Stimulated activated memory B cell treated with anti-CD40 and anti-IgM and Interleukin-4, amounts not matched to agents 10 μg/mL and 1 μg/mL and 100 μg/mL, for 72 hours (primary cell): ENCODE data around the gene CD151.

Source experiments
- ATAC-seq: fragments of 150-1000 bp; cut with Tn5 transposase; 2 replicates; pipeline ENCODE4 v1.10.0; 2021
- H3K27ac Mint-ChIP-seq: one replicate; pipeline ENCODE4 v1.8.0; 2022; ENCODE audit warnings: mild to moderate bottlenecking, mixed read lengths
- H3K27me3 Mint-ChIP-seq: one replicate; pipeline ENCODE4 v1.8.0; 2022; ENCODE audit warnings: mixed read lengths
- H3K36me3 Mint-ChIP-seq: one replicate; pipeline ENCODE4 v1.8.0; 2022; ENCODE audit warnings: mixed read lengths
- H3K4me1 Mint-ChIP-seq: one replicate; pipeline ENCODE4 v1.8.0; 2022; ENCODE audit warnings: mixed read lengths
- H3K4me3 Mint-ChIP-seq: one replicate; pipeline ENCODE4 v1.8.0; 2022; ENCODE audit warnings: mild to moderate bottlenecking, moderate library complexity, mixed read lengths
- H3K9me3 Mint-ChIP-seq: one replicate; pipeline ENCODE4 v1.8.0; 2022; ENCODE audit warnings: mixed read lengths

Gene CD151

GRCh38 chr11:794013-794765 is 38.6 kb upstream of the CD151 start:
- Mint-ChIP-seq H3K4me1 (peaks cover 22% of the 10 kb centered on the region), H3K9me3 (no peaks in the 10 kb centered on the region), H3K36me3 (peaks cover 32% of the 10 kb centered on the region), H3K4me3 (peak overlapping the region; percentile 5), H3K27me3 (peaks cover 11% of the 10 kb centered on the region), H3K27ac (no peak overlapping the region)
- no peak for ATAC-seq

- Mint-ChIP-seq H3K4me3 (peak overlapping the region; percentile 88), H3K27ac (no peak overlapping the region), H3K9me3 (no peaks in the 10 kb centered on the region), H3K36me3 (peaks cover 32% of the 10 kb centered on the region), H3K4me1 (peaks cover 17% of the 10 kb centered on the region), H3K27me3 (peaks cover 10% of the 10 kb centered on the region)
- no peak for ATAC-seq
Measured at GRCh38 chr11:794766-795633, 37.8 kb upstream of the CD151 start.

GRCh38 chr11:795634-796564 is 36.9 kb upstream of the CD151 start:
- peak overlapping the region; percentile 87 for H3K27ac Mint-ChIP-seq
- H3K27me3 Mint-ChIP-seq: peaks cover 3% of the 10 kb centered on the region
- H3K4me1 Mint-ChIP-seq: peaks cover 17% of the 10 kb centered on the region
- peak; percentile 62 for ATAC-seq
- peaks cover 26% of the 10 kb centered on the region for H3K36me3 Mint-ChIP-seq
- H3K4me3 Mint-ChIP-seq: peak overlapping the region; percentile 88
- H3K9me3 Mint-ChIP-seq: no peaks in the 10 kb centered on the region

GRCh38 chr11:796565-797295 is 36.0 kb upstream of the CD151 start:
- Mint-ChIP-seq H3K27me3 (no peaks in the 10 kb centered on the region), H3K4me1 (peaks cover 17% of the 10 kb centered on the region), H3K27ac (peak overlapping the region; percentile 87), H3K4me3 (peak overlapping the region; percentile 88), H3K36me3 (peaks cover 26% of the 10 kb centered on the region), H3K9me3 (no peaks in the 10 kb centered on the region)
- no peak for ATAC-seq

- Mint-ChIP-seq H3K9me3 (no peaks in the 10 kb centered on the region), H3K4me1 (peaks cover 17% of the 10 kb centered on the region), H3K27me3 (no peaks in the 10 kb centered on the region), H3K36me3 (peaks cover 21% of the 10 kb centered on the region), H3K27ac (peak overlapping the region; percentile 87), H3K4me3 (peak overlapping the region; percentile 88)
- peak; percentile 78 for ATAC-seq
Measured at GRCh38 chr11:797296-798092, 35.3 kb upstream of the CD151 start.

- peak within 1 kb of the TSS; percentile 88 for H3K4me3 Mint-ChIP-seq
- peak within 1 kb of the TSS; percentile 87 for H3K27ac Mint-ChIP-seq
- ATAC-seq: peak; percentile 84
- peaks cover 15% of the 10 kb centered on the region for H3K36me3 Mint-ChIP-seq
- no peaks in the 10 kb centered on the region for H3K9me3 Mint-ChIP-seq
- H3K4me1 Mint-ChIP-seq: peaks cover 17% of the 10 kb centered on the region
- no peaks in the 10 kb centered on the region for H3K27me3 Mint-ChIP-seq
Measured at GRCh38 chr11:798093-798713, 34.5 kb upstream of the CD151 start, which contains the start of gene SLC25A22. TSS of gene SLC25A22 (minus strand) at chr11:798281. CDS start at chr11:795006, 3,275 bp downstream.

GRCh38 chr11:799641-800316 is 33.0 kb upstream of the CD151 start:
- H3K9me3 Mint-ChIP-seq: no peaks in the 10 kb centered on the region
- no peak overlapping the region for H3K27ac Mint-ChIP-seq
- no peak for ATAC-seq
- peaks cover 25% of the 10 kb centered on the region for H3K4me1 Mint-ChIP-seq
- peaks cover 6% of the 10 kb centered on the region for H3K36me3 Mint-ChIP-seq
- no peaks in the 10 kb centered on the region for H3K27me3 Mint-ChIP-seq
- H3K4me3 Mint-ChIP-seq: no peak overlapping the region

GRCh38 chr11:800473-800872 is 32.3 kb upstream of the CD151 start:
- no peak for ATAC-seq
- H3K27me3 Mint-ChIP-seq: no peaks in the 10 kb centered on the region
- peaks cover 25% of the 10 kb centered on the region for H3K4me1 Mint-ChIP-seq
- H3K36me3 Mint-ChIP-seq: peaks cover 6% of the 10 kb centered on the region
- no peak overlapping the region for H3K4me3 Mint-ChIP-seq
- no peak overlapping the region for H3K27ac Mint-ChIP-seq
- no peaks in the 10 kb centered on the region for H3K9me3 Mint-ChIP-seq

- no peaks in the 10 kb centered on the region for H3K27me3 Mint-ChIP-seq
- no peak overlapping the region for H3K4me3 Mint-ChIP-seq
- peaks cover 6% of the 10 kb centered on the region for H3K36me3 Mint-ChIP-seq
Measured at GRCh38 chr11:801097-801780, 31.5 kb upstream of the CD151 start.

GRCh38 chr11:802018-802617 is 30.6 kb upstream of the CD151 start:
- peaks cover 6% of the 10 kb centered on the region for H3K36me3 Mint-ChIP-seq
- no peak overlapping the region for H3K27ac Mint-ChIP-seq
- no peak for ATAC-seq
- H3K27me3 Mint-ChIP-seq: no peaks in the 10 kb centered on the region
- H3K4me3 Mint-ChIP-seq: no peak overlapping the region
- H3K9me3 Mint-ChIP-seq: no peaks in the 10 kb centered on the region
- peaks cover 10% of the 10 kb centered on the region for H3K4me1 Mint-ChIP-seq

More at GRCh38 chr11:801097-801780, 31.5 kb upstream of the CD151 start:
- Mint-ChIP-seq H3K27ac (no peak overlapping the region), H3K9me3 (no peaks in the 10 kb centered on the region), H3K4me1 (peaks cover 19% of the 10 kb centered on the region)
- no peak for ATAC-seq

- H3K27me3 Mint-ChIP-seq: no peaks in the 10 kb centered on the region
- H3K4me3 Mint-ChIP-seq: no peak overlapping the region
- no peak overlapping the region for H3K27ac Mint-ChIP-seq
- no peak for ATAC-seq
- H3K36me3 Mint-ChIP-seq: peaks cover 6% of the 10 kb centered on the region
- peaks cover 11% of the 10 kb centered on the region for H3K4me1 Mint-ChIP-seq
- H3K9me3 Mint-ChIP-seq: no peaks in the 10 kb centered on the region
Measured at GRCh38 chr11:802693-803466, 29.9 kb upstream of the CD151 start.

GRCh38 chr11:803467-803742 is 29.3 kb upstream of the CD151 start:
- no peak for ATAC-seq
- Mint-ChIP-seq H3K27ac (no peak overlapping the region), H3K36me3 (peaks cover 6% of the 10 kb centered on the region), H3K27me3 (no peaks in the 10 kb centered on the region), H3K4me3 (no peak overlapping the region), H3K9me3 (no peaks in the 10 kb centered on the region), H3K4me1 (peaks cover 15% of the 10 kb centered on the region)
